Stimulated activated CD4-positive, alpha-beta T cell treated with anti-CD3 and anti-CD28 coated beads, TNF-alpha, amount 100 ng/mL, for 1 hour (primary cell): ENCODE data around the gene FAM13B.

Experiments
- DNase-seq, 3 donors: peaks; one replicate each; pipeline ENCODE4 v3.0.0-alpha.2; 2020; ENCODE audit warnings: low read depth in 3 of 3, low spot score in 1 of 3

FAM13B gene

GRCh38 chr5:137901011-137901817 lies 131.7 kb downstream of the FAM13B start:
- DNase-seq = no peak

- DNase-seq = no peak
Measured at GRCh38 chr5:137899493-137899892, 133.4 kb downstream of the FAM13B start.

GRCh38 chr5:137896560-137896959 lies 136.3 kb downstream of the FAM13B start:
- no peak for DNase-seq

GRCh38 chr5:137894586-137894985 lies 138.3 kb downstream of the FAM13B start:
- DNase-seq = no peak

- no peak for DNase-seq
Measured at GRCh38 chr5:137891849-137892248, 141.0 kb downstream of the FAM13B start.

- DNase-seq = no peak
Measured at GRCh38 chr5:137890845-137891244, 142.0 kb downstream of the FAM13B start.

- DNase-seq = peak; percentile 44 to 69 (median 55)
Measured at GRCh38 chr5:137888863-137889759, 143.8 kb downstream of the FAM13B start, which contains the start of gene PKD2L2. PKD2L2 (plus strand) TSS chr5:137889457; CDS start chr5:137889492, 35 bp downstream.

- no peak for DNase-seq
Measured at GRCh38 chr5:137888466-137888862, 144.4 kb downstream of the FAM13B start.
